GM19193 (cell line): ENCODE measurements around the gene SHC4.
A peak's percentile ranks its signal among the peaks of the same experiment; 100 is the strongest.

Source experiments
- POLR2A ChIP-seq: IDR thresholded peaks from 4 replicates; pipeline ENCODE4 v1.6.1; 2011; ENCODE audit not compliant: insufficient read depth, insufficient read length; ENCODE audit errors: extremely low read depth

SHC4 gene

GRCh38 chr15:48810414-48811324 lies 153.1 kb downstream of the SHC4 start, which contains the start of gene CEP152:
Gene CEP152 (minus strand): TSS chr15:48811069. CDS start chr15:48805649, 5,420 bp downstream.
- TF ChIP-seq POLR2A: peak; percentile 77

GRCh38 chr15:48806151-48806550 lies 157.6 kb downstream of the SHC4 start:
- TF ChIP-seq POLR2A: no peak

GRCh38 chr15:48805591-48805990 lies 158.1 kb downstream of the SHC4 start:
- no peak for TF ChIP-seq POLR2A

GRCh38 chr15:48803877-48804276 lies 159.8 kb downstream of the SHC4 start:
- TF ChIP-seq POLR2A: no peak

GRCh38 chr15:48802867-48803266 lies 160.9 kb downstream of the SHC4 start:
- no peak for TF ChIP-seq POLR2A

- no peak for TF ChIP-seq POLR2A
Observed at GRCh38 chr15:48802257-48802656, 161.5 kb downstream of the SHC4 start.

GRCh38 chr15:48800811-48801455 lies 162.8 kb downstream of the SHC4 start:
- no peak for TF ChIP-seq POLR2A

GRCh38 chr15:48800245-48800644 lies 163.5 kb downstream of the SHC4 start:
- no peak for TF ChIP-seq POLR2A

GRCh38 chr15:48798319-48798718 lies 165.4 kb downstream of the SHC4 start:
- no peak for TF ChIP-seq POLR2A

- TF ChIP-seq POLR2A: no peak
Observed at GRCh38 chr15:48796930-48797329, 166.8 kb downstream of the SHC4 start.

GRCh38 chr15:48796521-48796920 lies 167.2 kb downstream of the SHC4 start:
- TF ChIP-seq POLR2A: no peak

- TF ChIP-seq POLR2A: no peak
Observed at GRCh38 chr15:48795901-48796300, 167.8 kb downstream of the SHC4 start.

- TF ChIP-seq POLR2A: no peak
Observed at GRCh38 chr15:48794697-48795134, 169.0 kb downstream of the SHC4 start.

GRCh38 chr15:48792408-48792807 lies 171.3 kb downstream of the SHC4 start:
- no peak for TF ChIP-seq POLR2A

GRCh38 chr15:48785712-48786111 lies 178.0 kb downstream of the SHC4 start:
- no peak for TF ChIP-seq POLR2A

- no peak for TF ChIP-seq POLR2A
Observed at GRCh38 chr15:48785195-48785594, 178.5 kb downstream of the SHC4 start.
